GM12801 (cell line): ENCODE data around the gene FADS3.

ENCODE experiments used
- CTCF ChIP-seq: IDR thresholded peaks from one replicate; pipeline ENCODE4 v1.5.1; 2011; ENCODE audit warnings: control low read depth; ENCODE audit not compliant: insufficient read length; ENCODE audit errors: extremely low read depth

FADS3 gene

GRCh38 chr11:61836193-61836592, 55.2 kb downstream of the FADS3 start:
- no peak for TF ChIP-seq CTCF

GRCh38 chr11:61834278-61835048, 56.9 kb downstream of the FADS3 start:
- TF ChIP-seq CTCF = no peak

DNA sequence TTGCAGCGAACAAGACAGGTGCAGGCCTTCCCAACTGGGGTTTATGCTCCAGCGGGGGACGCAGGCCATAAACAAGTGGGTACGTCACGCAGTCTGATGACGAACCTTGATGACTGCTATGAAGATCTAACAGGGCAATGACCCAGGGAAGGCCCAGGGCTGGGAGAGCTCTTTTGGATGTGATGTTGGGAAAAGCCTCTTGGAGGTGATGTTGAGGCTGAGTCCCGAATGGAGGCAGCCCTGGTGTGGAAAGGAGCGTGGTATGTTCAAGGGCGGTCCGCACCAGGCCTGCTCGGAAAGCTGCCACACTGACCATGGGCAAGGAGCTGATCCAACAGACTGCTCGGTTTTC, 57.4 kb downstream of the FADS3 start:
- TF ChIP-seq CTCF = no peak

GRCh38 chr11:61833471-61833870, 57.9 kb downstream of the FADS3 start:
- no peak for TF ChIP-seq CTCF

GRCh38 chr11:61832754-61833153, 58.6 kb downstream of the FADS3 start:
- TF ChIP-seq CTCF = no peak

DNA sequence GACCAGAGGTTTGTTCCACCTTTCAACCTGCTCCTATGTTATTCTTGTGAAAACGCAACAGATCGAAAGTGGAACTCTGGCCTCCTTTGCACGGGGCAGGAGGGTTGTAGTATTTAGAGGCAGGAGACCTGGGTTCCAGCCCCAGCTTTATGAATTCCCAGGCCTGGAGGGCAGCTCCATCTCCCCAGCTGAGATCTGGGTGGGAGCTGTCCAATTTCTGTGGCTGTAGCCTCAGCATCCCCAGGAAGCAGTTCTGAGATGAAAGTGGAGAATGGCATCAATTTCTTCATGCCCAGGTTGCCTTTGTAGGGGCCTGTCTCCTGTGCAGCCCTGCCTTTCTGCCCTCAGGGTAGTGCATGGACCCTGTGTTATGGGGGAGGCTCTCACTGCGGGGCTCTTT, 59.1 kb downstream of the FADS3 start:
- no peak for TF ChIP-seq CTCF

DNA sequence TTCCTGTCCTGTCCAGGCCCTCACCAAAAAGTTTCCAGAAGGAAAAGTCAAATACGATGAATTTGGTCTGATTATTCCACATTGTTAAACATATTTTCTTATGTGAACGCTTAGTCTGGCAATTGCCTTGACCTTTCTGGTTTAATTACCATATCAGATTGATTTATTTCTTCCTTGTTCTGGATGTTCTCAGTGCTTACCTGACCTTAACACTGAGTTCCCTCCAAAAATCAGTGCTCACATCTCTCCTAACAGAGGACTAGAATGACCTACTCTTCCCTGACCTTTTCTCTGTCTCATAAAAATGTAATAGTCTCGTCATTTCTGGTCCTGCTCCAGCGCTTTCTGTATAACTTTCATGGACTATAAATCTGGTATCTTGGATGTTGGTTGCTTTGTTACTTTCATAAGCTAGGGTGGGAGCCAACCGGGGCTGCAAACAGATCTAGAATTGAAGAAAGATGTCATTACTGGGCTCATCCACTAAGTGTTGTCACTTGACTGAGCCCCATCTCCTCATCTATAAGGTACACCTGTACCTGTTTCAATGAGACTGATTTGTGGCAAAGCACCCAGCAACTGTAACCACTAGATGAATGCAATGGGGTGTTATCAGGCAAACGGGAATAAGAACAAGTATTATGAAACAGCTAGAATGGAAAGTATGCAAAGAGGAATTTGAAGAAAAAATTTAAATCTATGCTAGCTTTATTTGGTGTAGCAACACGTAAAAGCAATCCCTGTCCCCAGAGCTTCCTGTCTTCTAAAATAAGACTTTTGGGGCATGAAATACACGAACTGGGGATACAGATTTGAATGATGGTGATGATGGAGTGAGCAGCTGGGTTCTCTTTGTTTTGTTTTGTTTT, 60.9 kb downstream of the FADS3 start:
- no peak for TF ChIP-seq CTCF
